Esophagus squamous epithelium (tissue), 5 donors: ENCODE data around the gene CSTF1. TPM values are rescaled to one million over a fixed set of nuclear protein-coding genes. Genes with fewer than 3 reads are reported as not detected.

Experiments
- DNase-seq: peaks from one replicate; lab custom pipeline; 2025; lab: John Stamatoyannopoulos, UW
- H3K27ac ChIP-seq, 4 donors: fragments of 200-600 bp; sonication (generic); one replicate each; pipeline ENCODE4 v1.5.1; 2016 to 2019; ENCODE audit warnings: mild to moderate bottlenecking in 1 of 4
- H3K27me3 ChIP-seq, 4 donors: fragments of 200-600 bp; sonication (generic); 1 replicate in 3 of 4; 2 replicates in 1 of 4; pipeline versions ENCODE4 v1.5.1 to v1.6.0; 2017 to 2021; ENCODE audit warnings: antibody characterized with exemption in 1 of 4
- H3K36me3 ChIP-seq, 3 donors: fragments of 200-600 bp; sonication (generic); one replicate each; pipeline ENCODE4 v1.5.1; 2016 to 2019
- H3K4me1 ChIP-seq, 3 donors: fragments of 200-600 bp; sonication (generic); one replicate each; pipeline ENCODE4 v1.5.1; 2017 to 2019
- H3K4me3 ChIP-seq, 4 donors: fragments of 200-600 bp; sonication (generic); 1 replicate in 3 of 4; 2 replicates in 1 of 4; pipeline ENCODE4 v1.5.1; 2016 to 2019; ENCODE audit warnings: mild to moderate bottlenecking in 2 of 4, moderate library complexity in 1 of 4
- H3K9me3 ChIP-seq, 3 donors: fragments of 200-600 bp; sonication (generic); one replicate each; pipeline ENCODE4 v1.5.1; 2016 to 2019
- CTCF ChIP-seq, 6 experiments: fragments of 450-650 bp in 4 of 6; fragments of 200-600 bp in 2 of 6; sonication (generic) in 2 of 6; IDR thresholded peaks; one replicate each; pipeline ENCODE4 v1.5.1; 2016 to 2019; ENCODE audit warnings: antibody characterized with exemption in 6 of 6, mild to moderate bottlenecking in 4 of 6, moderate library complexity in 4 of 6
- POLR2A ChIP-seq, 4 donors: fragments of 450-650 bp; IDR thresholded peaks; one replicate each; pipeline ENCODE4 v1.6.1; 2017; ENCODE audit warnings: antibody characterized with exemption in 4 of 4, mild to moderate bottlenecking in 4 of 4, moderate library complexity in 3 of 4
- WGBS, 2 donors: methylation state at CpG; one replicate each; pipeline ENCODE4 v1.1.5; 2018; 5-methylcytosine and 5-hydroxymethylcytosine counted together
- intact Hi-C: fragments of 100-400 bp; cut with DNase I; formaldehyde crosslinking; loops from one replicate; pipeline ENCODE4 v1.15.0; 2022
- total RNA-seq, 4 donors: library from RNA; depleted of rRNA; stranded (reverse); fragments of >200 nt; gene quantifications; one replicate each; pipeline ENCODE4 v1.1.0, GENCODE V29; 2016
- donor health status: DM: yes; HTN: yes; CAD: no.

Gene CSTF1
- total RNA-seq, 4 donors from 2014 or later, result 13.2 to 33.5 (median 24.1) TPM

DNA sequence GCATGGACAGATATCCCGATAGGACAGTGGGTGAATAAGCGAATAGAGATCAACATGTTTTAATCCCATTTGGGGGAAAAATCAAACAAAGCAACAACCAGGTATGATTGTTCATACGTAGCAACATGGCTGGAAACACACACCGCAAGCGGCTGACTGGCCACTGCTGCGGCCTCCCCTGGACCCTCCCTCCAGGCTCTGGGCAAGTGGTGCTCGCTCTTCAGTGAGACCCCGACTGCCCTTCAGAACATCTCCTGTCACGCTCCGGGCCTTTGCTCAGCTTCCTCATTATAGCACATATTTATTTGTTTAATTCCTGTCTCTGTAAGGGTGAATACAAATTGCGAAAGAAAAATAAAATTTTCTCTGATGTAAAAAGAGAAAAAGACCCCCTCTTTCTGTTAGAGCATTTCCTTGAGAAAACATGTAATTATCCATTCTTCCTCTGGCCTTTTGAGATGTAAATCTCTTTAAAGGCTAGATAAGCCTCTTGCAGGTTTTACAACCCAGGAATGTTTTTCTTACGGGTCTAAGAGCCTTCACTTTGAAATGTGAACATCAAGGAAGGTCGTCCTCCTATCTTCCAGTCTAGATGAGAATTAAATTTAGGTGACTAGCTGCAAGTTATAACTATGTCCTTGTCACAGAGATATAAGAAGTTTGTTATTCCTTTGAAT, 44.7 kb upstream of the CSTF1 start:
- WGBS, 2 donors, result 70 to 74% methylated on average over 13 of the region's 13 CpGs
- no peak for TF ChIP-seq CTCF (IDR thresholded peaks at IDR 0.05)
- TF ChIP-seq POLR2A (IDR thresholded peaks at IDR 0.05), result no peak
- H3K36me3 ChIP-seq, result no peaks in the 10 kb centered on the region
- DNase-seq, result no peak
- H3K4me1 ChIP-seq, result peaks cover 0 to 12% (median 3%) of the 10 kb centered on the region in 3 donors
- intact Hi-C loops, result no loop called here
- H3K27ac ChIP-seq, result no peak overlapping the region
- peaks cover 0 to 41% (median 0%) of the 10 kb centered on the region in 4 donors for H3K27me3 ChIP-seq
- no peak overlapping the region for H3K4me3 ChIP-seq
- no peaks in the 10 kb centered on the region for H3K9me3 ChIP-seq

DNA sequence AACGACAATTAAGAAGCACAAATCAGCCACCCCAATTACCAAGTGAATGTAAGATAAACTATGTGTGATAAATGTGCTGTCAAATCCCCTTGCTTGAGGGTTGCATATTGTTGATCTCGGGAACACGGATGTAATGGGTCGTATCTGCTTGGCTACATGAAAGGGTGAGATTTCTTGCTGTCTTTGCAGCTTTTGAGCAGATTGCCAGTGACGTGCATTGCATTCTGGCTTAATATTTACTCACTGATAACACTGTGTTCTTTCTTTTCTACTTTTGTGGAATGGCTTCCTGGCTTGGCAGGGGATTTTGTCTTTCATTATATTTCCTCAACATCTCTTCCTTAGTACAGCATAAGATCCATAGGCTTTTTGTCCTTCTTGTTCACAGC, 44.1 kb upstream of the CSTF1 start:
- Histone ChIP-seq H3K9me3 (no peaks in the 10 kb centered on the region), H3K4me3 (no peak overlapping the region), H3K4me1 (peaks cover 0 to 12% (median 3%) of the 10 kb centered on the region in 3 donors), H3K27ac (no peak overlapping the region), H3K27me3 (peaks cover 0 to 36% (median 0%) of the 10 kb centered on the region in 4 donors), H3K36me3 (no peaks in the 10 kb centered on the region)
- TF ChIP-seq POLR2A (IDR thresholded peaks at IDR 0.05) (no peak), CTCF (IDR thresholded peaks at IDR 0.05) (no peak)
- 8 to 17% methylated on average over 5 of the region's 5 CpGs for whole genome bisulfite sequencing, 2 donors
- DNase-seq, result no peak
- intact Hi-C loops, result no loop called here

GRCh38 chr20:56348746-56349145, 43.7 kb upstream of the CSTF1 start:
- H3K4me1 ChIP-seq, result peaks cover 0 to 9% (median 3%) of the 10 kb centered on the region in 3 donors
- 0 to 9% methylated on average over 3 of the region's 3 CpGs for WGBS, 2 donors
- intact Hi-C loops, result no loop called here
- no peaks in the 10 kb centered on the region for H3K36me3 ChIP-seq
- no peak overlapping the region for H3K27ac ChIP-seq
- H3K9me3 ChIP-seq, result no peaks in the 10 kb centered on the region
- no peak for DNase-seq
- H3K4me3 ChIP-seq, result no peak overlapping the region
- peaks cover 0 to 31% (median 0%) of the 10 kb centered on the region in 4 donors for H3K27me3 ChIP-seq
- no peak for TF ChIP-seq CTCF (IDR thresholded peaks at IDR 0.05)
- no peak for TF ChIP-seq POLR2A (IDR thresholded peaks at IDR 0.05)

GRCh38 chr20:56350842-56351241, 41.6 kb upstream of the CSTF1 start:
- WGBS, 2 donors, result 62 to 82% methylated on average over 2 of the region's 2 CpGs
- no peak overlapping the region for H3K27ac ChIP-seq
- TF ChIP-seq CTCF (IDR thresholded peaks at IDR 0.05) (no peak), POLR2A (IDR thresholded peaks at IDR 0.05) (no peak)
- no peaks in the 10 kb centered on the region for H3K9me3 ChIP-seq
- peaks cover 0 to 4% (median 0%) of the 10 kb centered on the region in 3 donors for H3K4me1 ChIP-seq
- intact Hi-C loops, result no loop called here
- peaks cover 0 to 10% (median 0%) of the 10 kb centered on the region in 4 donors for H3K27me3 ChIP-seq
- no peaks in the 10 kb centered on the region for H3K36me3 ChIP-seq
- no peak overlapping the region for H3K4me3 ChIP-seq
- no peak for DNase-seq

DNA sequence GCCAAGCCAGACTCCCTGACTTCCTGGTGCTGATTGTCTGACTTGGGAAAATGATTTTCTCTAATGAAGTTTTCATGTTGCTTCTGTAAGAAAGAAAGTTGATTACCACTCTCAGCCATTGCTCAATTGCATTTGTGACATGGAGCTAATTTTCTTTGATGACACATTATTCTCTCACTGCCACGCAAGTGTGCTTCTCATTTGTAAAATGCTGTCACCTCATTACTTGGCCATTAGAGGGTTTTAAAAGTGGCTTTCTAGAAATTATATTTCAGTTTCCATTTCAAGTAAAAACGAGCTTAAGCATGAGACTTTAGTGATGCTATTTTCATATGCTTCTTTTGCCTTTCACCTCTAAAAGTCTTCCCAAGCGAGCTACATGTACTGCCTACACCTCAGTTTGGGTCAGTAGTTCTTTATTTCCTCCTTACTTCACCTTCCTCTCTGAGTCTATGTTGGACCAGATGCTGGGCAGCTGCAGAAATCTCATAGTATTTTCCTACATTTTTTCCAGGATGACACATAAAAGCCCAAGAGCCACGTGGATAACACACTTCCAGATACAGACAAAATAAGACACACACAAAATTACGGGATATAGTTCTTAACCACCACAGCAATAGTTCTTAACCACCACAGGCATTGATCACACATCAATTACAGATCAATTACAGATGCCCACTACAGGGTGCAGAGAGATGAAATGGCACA, 39.9 kb upstream of the CSTF1 start:
- Histone ChIP-seq H3K4me1 (peaks cover 0 to 8% (median 0%) of the 10 kb centered on the region in 3 donors), H3K9me3 (no peaks in the 10 kb centered on the region), H3K27ac (no peak overlapping the region), H3K36me3 (no peaks in the 10 kb centered on the region), H3K4me3 (no peak overlapping the region), H3K27me3 (no peaks in the 10 kb centered on the region)
- intact Hi-C loops, result no loop called here
- no peak for DNase-seq
- WGBS, 2 donors, result 56 to 65% methylated on average over 5 of the region's 5 CpGs
- TF ChIP-seq POLR2A (IDR thresholded peaks at IDR 0.05) (no peak), CTCF (IDR thresholded peaks at IDR 0.05) (no peak)
